Loucy (cell line): ENCODE data around the gene DACT2.

ENCODE experiments used
- EZH2phosphoT487 ChIP-seq: fragments of 200-600 bp; IDR thresholded peaks from 2 replicates; pipeline ENCODE4 v1.6.1; 2018; ENCODE audit warnings: antibody characterized with exemption, mild to moderate bottlenecking, moderate library complexity, borderline replicate concordance
- TF ChIP-seq, protein P1 (sequence below): fragments of 200-600 bp; sonication (generic); conservative IDR thresholded peaks from 2 replicates; pipeline ENCODE4 v1.5.1; 2014; ENCODE audit warnings: mild to moderate bottlenecking, antibody characterized with exemption, low read length

DNA sequence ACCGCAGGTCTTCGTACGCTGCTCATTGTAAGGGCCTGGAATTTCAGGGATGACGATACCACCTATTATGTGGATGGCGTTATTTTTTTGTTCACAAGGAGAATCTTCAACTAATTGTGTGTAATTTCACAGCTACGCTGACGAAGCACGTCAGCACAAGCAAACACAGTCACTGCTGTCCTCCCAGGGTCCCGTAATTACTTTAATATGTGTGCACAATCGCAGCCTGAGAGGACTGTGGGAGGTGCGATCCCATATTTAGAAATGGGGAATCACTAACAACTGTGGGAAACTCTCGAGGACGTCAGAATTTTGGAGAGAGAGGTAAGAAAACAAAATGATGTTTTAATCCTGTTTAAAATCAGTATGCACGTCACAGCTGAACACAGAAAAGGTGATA is 40.2 kb upstream of the DACT2 start:
- TF ChIP-seq, protein P1, sequence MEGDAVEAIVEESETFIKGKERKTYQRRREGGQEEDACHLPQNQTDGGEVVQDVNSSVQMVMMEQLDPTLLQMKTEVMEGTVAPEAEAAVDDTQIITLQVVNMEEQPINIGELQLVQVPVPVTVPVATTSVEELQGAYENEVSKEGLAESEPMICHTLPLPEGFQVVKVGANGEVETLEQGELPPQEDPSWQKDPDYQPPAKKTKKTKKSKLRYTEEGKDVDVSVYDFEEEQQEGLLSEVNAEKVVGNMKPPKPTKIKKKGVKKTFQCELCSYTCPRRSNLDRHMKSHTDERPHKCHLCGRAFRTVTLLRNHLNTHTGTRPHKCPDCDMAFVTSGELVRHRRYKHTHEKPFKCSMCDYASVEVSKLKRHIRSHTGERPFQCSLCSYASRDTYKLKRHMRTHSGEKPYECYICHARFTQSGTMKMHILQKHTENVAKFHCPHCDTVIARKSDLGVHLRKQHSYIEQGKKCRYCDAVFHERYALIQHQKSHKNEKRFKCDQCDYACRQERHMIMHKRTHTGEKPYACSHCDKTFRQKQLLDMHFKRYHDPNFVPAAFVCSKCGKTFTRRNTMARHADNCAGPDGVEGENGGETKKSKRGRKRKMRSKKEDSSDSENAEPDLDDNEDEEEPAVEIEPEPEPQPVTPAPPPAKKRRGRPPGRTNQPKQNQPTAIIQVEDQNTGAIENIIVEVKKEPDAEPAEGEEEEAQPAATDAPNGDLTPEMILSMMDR: no peak
- TF ChIP-seq EZH2phosphoT487: no peak
